Measurements from ENCODE around the gene CMIP.

GRCh38 chr16:81455720-81456494, 11.3 kb downstream of the CMIP start:
- TF ChIP-seq, protein P1, sequence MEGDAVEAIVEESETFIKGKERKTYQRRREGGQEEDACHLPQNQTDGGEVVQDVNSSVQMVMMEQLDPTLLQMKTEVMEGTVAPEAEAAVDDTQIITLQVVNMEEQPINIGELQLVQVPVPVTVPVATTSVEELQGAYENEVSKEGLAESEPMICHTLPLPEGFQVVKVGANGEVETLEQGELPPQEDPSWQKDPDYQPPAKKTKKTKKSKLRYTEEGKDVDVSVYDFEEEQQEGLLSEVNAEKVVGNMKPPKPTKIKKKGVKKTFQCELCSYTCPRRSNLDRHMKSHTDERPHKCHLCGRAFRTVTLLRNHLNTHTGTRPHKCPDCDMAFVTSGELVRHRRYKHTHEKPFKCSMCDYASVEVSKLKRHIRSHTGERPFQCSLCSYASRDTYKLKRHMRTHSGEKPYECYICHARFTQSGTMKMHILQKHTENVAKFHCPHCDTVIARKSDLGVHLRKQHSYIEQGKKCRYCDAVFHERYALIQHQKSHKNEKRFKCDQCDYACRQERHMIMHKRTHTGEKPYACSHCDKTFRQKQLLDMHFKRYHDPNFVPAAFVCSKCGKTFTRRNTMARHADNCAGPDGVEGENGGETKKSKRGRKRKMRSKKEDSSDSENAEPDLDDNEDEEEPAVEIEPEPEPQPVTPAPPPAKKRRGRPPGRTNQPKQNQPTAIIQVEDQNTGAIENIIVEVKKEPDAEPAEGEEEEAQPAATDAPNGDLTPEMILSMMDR (IDR thresholded peaks at IDR 0.05), result no peak
- TF ChIP-seq POLR2A (IDR thresholded peaks at IDR 0.05), result no peak

All from thyroid gland (tissue), 4 donors.